Keratinocyte (primary cell): Measurements from ENCODE around the gene NASP. TPM values are rescaled to one million over a fixed set of nuclear protein-coding genes. Genes with fewer than 3 reads are reported as not detected.
A peak's percentile ranks its signal among the peaks of the same experiment; 100 is the strongest.
"Not testable (repeated sequence)": the region's sequence is repeated elsewhere in the genome, so short reads cannot be mapped to it uniquely, and the experiment has no call there.

Experiments used
- DNase-seq: peaks from one replicate; pipeline ENCODE4 v3.0.0-alpha.2; 2011; ENCODE audit warnings: low read depth, missing footprints, low spot score
- FAIRE-seq: peaks from 2 replicates; lab custom pipeline; 2011; peaks lifted over from hg19 to GRCh38; lab: Jason Lieb, UNC
- H2AFZ ChIP-seq: 2 replicates; pipeline ENCODE4 v1.6.0; 2012; ENCODE audit warnings: low read length, control low read depth, inconsistent platforms; ENCODE audit not compliant: control insufficient read depth
- H3K27ac ChIP-seq: 2 replicates; pipeline ENCODE4 v1.5.1; 2011; ENCODE audit warnings: low read length; ENCODE audit not compliant: control insufficient read depth, insufficient read depth
- H3K27me3 ChIP-seq: 3 replicates; pipeline ENCODE4 v1.6.0; 2011; ENCODE audit warnings: low read length; ENCODE audit not compliant: control insufficient read depth, insufficient read depth; ENCODE audit errors: extremely low read depth
- H3K36me3 ChIP-seq, 2 experiments: 2 replicates in 1 of 2; 3 replicates in 1 of 2; pipeline ENCODE4 v1.5.1; 2011; ENCODE audit warnings: low read length in 2 of 2, mild to moderate bottlenecking in 1 of 2; ENCODE audit not compliant: control insufficient read depth in 2 of 2, insufficient read depth in 2 of 2; ENCODE audit errors: extremely low read depth in 1 of 2
- H3K4me1 ChIP-seq: 3 replicates; pipeline ENCODE4 v1.5.1; 2011; ENCODE audit warnings: low read length; ENCODE audit not compliant: control insufficient read depth, insufficient read depth; ENCODE audit errors: extremely low read depth
- H3K4me2 ChIP-seq: 3 replicates; pipeline ENCODE4 v1.6.0; 2011; ENCODE audit warnings: low read depth, low read length; ENCODE audit not compliant: control insufficient read depth, insufficient read depth; ENCODE audit errors: extremely low read depth
- H3K4me3 ChIP-seq, 3 experiments: fragments of 200-600 bp in 1 of 3; sonication (generic) in 1 of 3; 2 replicates in 2 of 3; 3 replicates in 1 of 3; pipeline ENCODE4 v1.5.1; 2011 to 2016; ENCODE audit warnings: low read length in 3 of 3, mild to moderate bottlenecking in 3 of 3, control low read depth in 2 of 3, inconsistent platforms in 1 of 3, low read depth in 1 of 3, mixed read lengths in 1 of 3, mixed run types in 1 of 3, moderate library complexity in 1 of 3; ENCODE audit not compliant: control insufficient read depth in 2 of 3, insufficient read depth in 2 of 3; ENCODE audit errors: extremely low read depth in 1 of 3
- H3K79me2 ChIP-seq: 2 replicates; pipeline ENCODE4 v1.6.0; 2012; ENCODE audit warnings: low read length; ENCODE audit not compliant: control insufficient read depth, insufficient read depth
- H3K9ac ChIP-seq: 3 replicates; pipeline ENCODE4 v1.6.0; 2011; ENCODE audit warnings: low read length; ENCODE audit not compliant: control insufficient read depth, insufficient read depth; ENCODE audit errors: extremely low read depth
- H3K9me1 ChIP-seq: 3 replicates; pipeline ENCODE4 v1.6.0; 2011; ENCODE audit warnings: low read length; ENCODE audit not compliant: control insufficient read depth, insufficient read depth; ENCODE audit errors: extremely low read depth
- H3K9me3 ChIP-seq: 2 replicates; pipeline ENCODE4 v1.5.1; 2012; ENCODE audit warnings: low read depth, low read length; ENCODE audit not compliant: control insufficient read depth
- H4K20me1 ChIP-seq: 3 replicates; pipeline ENCODE4 v1.6.0; 2011; ENCODE audit warnings: low read length; ENCODE audit not compliant: control insufficient read depth, insufficient read depth; ENCODE audit errors: extremely low read depth
- CTCF ChIP-seq, 3 experiments: IDR thresholded peaks in 1 of 3; conservative IDR thresholded peaks in 1 of 3; optimal IDR thresholded peaks in 1 of 3; 2 replicates in 2 of 3; 3 replicates in 1 of 3; pipeline versions ENCODE3 to v1.5.1; 2011; ENCODE audit warnings: low read length in 3 of 3, mild to moderate bottlenecking in 3 of 3, moderate library complexity in 2 of 3, control low read depth in 1 of 3, inconsistent platforms in 1 of 3; ENCODE audit not compliant: insufficient read depth in 2 of 3; ENCODE audit errors: extremely low read depth in 1 of 3
- EZH2 ChIP-seq: IDR thresholded peaks from one replicate; pipeline ENCODE4 v1.6.1; 2012; ENCODE audit warnings: inconsistent platforms, mild to moderate bottlenecking, low read length, moderate library complexity
- dilution Hi-C: fragments of 300-500 bp; cut with MboI; formaldehyde crosslinking; loops from one replicate; pipeline ENCODE4 v1.7.0; 2020; ENCODE audit warnings: low sequenced_read_pairs; ENCODE audit not compliant: extremely low pct_ligation_motif_present
- polyA plus RNA-seq, 5 experiments: library from polyadenylated mRNA; depleted of rRNA in 3 of 5; stranded (reverse) in 3 of 5; stranded (forward) in 1 of 5; unstranded in 1 of 5; fragments of >200 nt; gene quantifications; 1 replicate in 1 of 5; 2 replicates in 3 of 5; 3 replicates in 1 of 5; pipeline versions ENCODE4 v1.2.1 to v1.2.3, GENCODE V29; 2011 to 2012; ENCODE audit warnings: missing spikeins in 2 of 5, low read depth in 1 of 5, low replicate concordance in 1 of 5

The NASP gene
- polyA plus RNA-seq, 1 donor (not counting 4 experiments of a cell fraction or from before 2014, with no cell fraction given) = 61.7 TPM

DNA sequence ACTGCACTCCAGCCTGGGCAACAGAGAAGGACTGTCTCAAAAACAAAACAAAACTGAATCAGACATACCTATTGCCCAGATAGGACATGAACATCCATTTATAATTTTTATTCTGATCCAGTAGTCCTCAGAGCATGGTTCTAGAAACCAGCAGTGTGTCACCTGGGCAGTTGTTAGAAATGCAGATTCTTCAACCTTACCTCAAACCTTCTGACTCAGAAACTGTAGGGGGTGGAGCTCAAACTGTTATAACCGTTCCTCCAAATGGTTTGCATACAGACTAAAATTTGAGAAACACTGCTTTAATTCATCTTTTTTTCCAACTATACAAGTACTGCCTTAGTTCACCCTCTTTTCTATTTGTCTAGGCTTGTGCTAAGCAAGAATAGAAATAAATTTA lies 6.0 kb downstream of the NASP start:
- Histone ChIP-seq H3K4me1 (peaks cover 17% of the 10 kb centered on the region), H3K9me3 (no peaks in the 10 kb centered on the region), H3K27me3 (no peaks in the 10 kb centered on the region), H2AFZ (no peak overlapping the region), H3K9me1 (no peaks in the 10 kb centered on the region), H4K20me1 (peaks cover 9% of the 10 kb centered on the region), H3K27ac (no peak overlapping the region), H3K79me2 (peaks cover 74% of the 10 kb centered on the region), H3K4me3 (peak overlapping the region in 1 of 3 experiments; percentile 25), H3K36me3 (peaks cover 0 to 10% of the 10 kb centered on the region in 2 experiments), H3K9ac (peak overlapping the region; percentile 2), H3K4me2 (peak overlapping the region; percentile 29)
- no peak for TF ChIP-seq EZH2
- no peak for TF ChIP-seq CTCF (optimal IDR thresholded peaks at IDR 0.05 in 1 of 3, IDR thresholded peaks at IDR 0.05 in 1 of 3, conservative IDR thresholded peaks at IDR 0.05 in 1 of 3; ENCODE audit: extremely low read depth in 1 of 3, insufficient read depth in 2 of 3, low read length in 3 of 3)
- DNase-seq (no peak), FAIRE-seq (no peak)
- dilution Hi-C loops = no loop called here

- Histone ChIP-seq H4K20me1 (no peaks in the 10 kb centered on the region), H3K79me2 (peaks cover 56% of the 10 kb centered on the region), H3K4me2 (no peak overlapping the region), H3K27ac (no peak overlapping the region), H3K9me3 (no peaks in the 10 kb centered on the region), H3K36me3 (peaks cover 0 to 3% of the 10 kb centered on the region in 2 experiments), H3K4me3 (no peak overlapping the region), H3K9ac (no peak overlapping the region), H3K9me1 (no peaks in the 10 kb centered on the region), H2AFZ (no peak overlapping the region), H3K27me3 (no peaks in the 10 kb centered on the region), H3K4me1 (peaks cover 6% of the 10 kb centered on the region)
- TF ChIP-seq CTCF (optimal IDR thresholded peaks at IDR 0.05 in 1 of 3, IDR thresholded peaks at IDR 0.05 in 1 of 3, conservative IDR thresholded peaks at IDR 0.05 in 1 of 3; ENCODE audit: extremely low read depth in 1 of 3, insufficient read depth in 2 of 3, low read length in 3 of 3) (no peak), EZH2 (no peak)
- dilution Hi-C loops = no loop called here
- FAIRE-seq (no peak), DNase-seq (no peak)
These were observed 10.6 kb downstream of the NASP start for GRCh38 chr1:45594412-45594811.

DNA sequence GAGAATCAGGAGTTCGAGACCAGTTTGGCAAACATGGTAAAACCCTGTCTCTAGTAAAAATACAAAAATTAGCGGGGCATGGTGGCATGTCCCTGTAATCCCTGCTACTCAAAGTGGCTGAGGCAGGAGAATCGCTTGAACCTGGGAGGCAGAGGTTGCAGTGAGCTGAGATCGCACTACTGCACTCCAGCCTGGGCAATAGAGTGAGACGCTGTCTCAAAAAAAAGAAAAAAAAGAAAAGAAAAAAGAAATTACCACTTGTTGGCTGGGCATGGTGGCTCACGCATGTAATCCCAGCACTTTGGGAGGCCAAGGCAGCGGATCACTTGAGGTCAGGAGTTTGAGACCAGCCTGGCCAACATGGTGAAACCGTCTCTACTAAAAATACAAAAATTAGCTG lies 12.9 kb downstream of the NASP start:
- DNase-seq, H2AFZ ChIP-seq, H3K4me2 ChIP-seq, H3K9ac ChIP-seq, H3K27ac ChIP-seq, H4K20me1 ChIP-seq, dilution Hi-C loops, H3K9me3 ChIP-seq, H3K9me1 ChIP-seq, H3K4me3 ChIP-seq, H3K27me3 ChIP-seq, H3K4me1 ChIP-seq, FAIRE-seq, H3K36me3 ChIP-seq: not testable (repeated sequence)
- peaks cover 56% of the 10 kb centered on the region for H3K79me2 ChIP-seq
